Epithelial cell of proximal tubule (primary cell): ENCODE data around the gene RPGRIP1. TPM values are rescaled to one million over a fixed set of nuclear protein-coding genes. Genes with fewer than 3 reads are reported as not detected.
"Not testable (repeated sequence)": the region's sequence is repeated elsewhere in the genome, so short reads cannot be mapped to it uniquely, and the experiment has no call there.

Experiments used
- DNase-seq: peaks from one replicate; pipeline ENCODE4 v3.0.0-alpha.2; 2011; ENCODE audit warnings: low read depth
- H3K4me3 ChIP-seq: 2 replicates; pipeline ENCODE4 v1.5.1; 2011; ENCODE audit warnings: low read depth, mild to moderate bottlenecking, low read length
- total RNA-seq: library from RNA; depleted of rRNA; stranded (reverse); fragments of >200 nt; gene quantifications from 2 replicates; pipeline ENCODE4 v1.2.3, GENCODE V29; 2015
- TF ChIP-seq, protein P1 (sequence below): conservative IDR thresholded peaks from 2 replicates; pipeline ENCODE4 v1.5.1; 2012; ENCODE audit warnings: low read depth, mild to moderate bottlenecking, low read length

RPGRIP1 gene
- total RNA-seq, 1 donor from 2014 or later = not detected

DNA sequence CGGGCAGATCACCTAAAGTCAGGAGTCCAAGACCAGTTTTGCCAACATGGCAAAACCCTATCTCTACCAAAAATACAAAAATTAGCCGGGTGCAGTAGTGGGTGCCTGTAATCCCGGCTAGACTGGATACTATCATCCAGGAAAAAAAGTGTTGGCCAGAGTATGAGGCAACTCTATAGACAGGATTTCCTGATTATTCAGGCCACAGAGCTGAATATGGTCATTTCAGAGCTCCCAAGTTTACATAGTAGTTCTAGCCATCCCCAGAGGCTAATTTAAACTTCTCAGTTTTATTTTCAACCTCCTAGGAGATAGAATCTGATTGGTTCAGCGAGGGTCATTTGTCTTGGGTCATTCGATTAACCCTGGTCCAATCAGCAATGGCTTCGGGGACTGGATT is 7.3 kb downstream of the RPGRIP1 start:
- DNase-seq = no peak
- H3K4me3 ChIP-seq = no peak overlapping the region
- TF ChIP-seq, protein P1, sequence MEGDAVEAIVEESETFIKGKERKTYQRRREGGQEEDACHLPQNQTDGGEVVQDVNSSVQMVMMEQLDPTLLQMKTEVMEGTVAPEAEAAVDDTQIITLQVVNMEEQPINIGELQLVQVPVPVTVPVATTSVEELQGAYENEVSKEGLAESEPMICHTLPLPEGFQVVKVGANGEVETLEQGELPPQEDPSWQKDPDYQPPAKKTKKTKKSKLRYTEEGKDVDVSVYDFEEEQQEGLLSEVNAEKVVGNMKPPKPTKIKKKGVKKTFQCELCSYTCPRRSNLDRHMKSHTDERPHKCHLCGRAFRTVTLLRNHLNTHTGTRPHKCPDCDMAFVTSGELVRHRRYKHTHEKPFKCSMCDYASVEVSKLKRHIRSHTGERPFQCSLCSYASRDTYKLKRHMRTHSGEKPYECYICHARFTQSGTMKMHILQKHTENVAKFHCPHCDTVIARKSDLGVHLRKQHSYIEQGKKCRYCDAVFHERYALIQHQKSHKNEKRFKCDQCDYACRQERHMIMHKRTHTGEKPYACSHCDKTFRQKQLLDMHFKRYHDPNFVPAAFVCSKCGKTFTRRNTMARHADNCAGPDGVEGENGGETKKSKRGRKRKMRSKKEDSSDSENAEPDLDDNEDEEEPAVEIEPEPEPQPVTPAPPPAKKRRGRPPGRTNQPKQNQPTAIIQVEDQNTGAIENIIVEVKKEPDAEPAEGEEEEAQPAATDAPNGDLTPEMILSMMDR = no peak

DNA sequence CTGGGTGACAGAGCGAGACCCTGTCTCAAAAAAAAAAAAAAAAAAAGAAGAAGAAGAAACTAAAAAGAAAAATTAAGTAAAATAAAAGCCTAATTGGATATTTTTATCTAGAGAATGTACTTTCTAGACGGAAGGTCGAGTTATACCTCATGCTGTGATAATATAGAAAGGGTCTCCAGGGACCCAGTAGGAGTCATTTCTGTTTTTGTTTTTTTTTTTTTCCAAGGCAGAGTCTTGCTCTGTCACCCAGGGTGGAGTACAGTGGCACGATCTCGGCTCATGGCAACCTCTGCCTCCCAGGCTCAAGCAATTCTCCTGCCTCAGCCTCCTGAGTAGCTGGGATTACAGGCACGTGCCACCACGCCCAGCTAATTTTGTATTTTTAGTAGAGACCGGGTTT is 14.1 kb downstream of the RPGRIP1 start:
- not testable (repeated sequence) for H3K4me3 ChIP-seq, DNase-seq

DNA sequence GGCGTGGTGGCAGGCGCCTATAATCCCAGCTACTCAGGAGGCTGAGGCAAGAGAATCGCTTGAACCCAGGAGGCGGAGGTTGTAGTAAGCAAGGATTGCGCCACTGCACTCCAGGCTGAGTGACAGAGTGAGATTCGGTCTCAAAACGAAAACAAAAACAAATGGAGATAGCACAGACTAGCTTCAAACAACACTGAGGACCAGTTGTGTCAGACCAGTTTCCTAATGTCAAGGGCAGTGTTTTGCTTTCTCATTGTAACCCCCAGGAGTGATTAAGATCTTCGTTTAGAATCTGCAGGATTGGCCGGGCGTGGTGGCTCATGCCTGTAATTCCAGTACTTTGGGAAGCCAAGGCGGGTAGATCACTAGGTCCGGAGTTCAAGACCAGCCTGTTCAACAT is 18.5 kb downstream of the RPGRIP1 start:
- no peak overlapping the region for H3K4me3 ChIP-seq
- no peak for DNase-seq
- TF ChIP-seq, protein P1 = no peak

DNA sequence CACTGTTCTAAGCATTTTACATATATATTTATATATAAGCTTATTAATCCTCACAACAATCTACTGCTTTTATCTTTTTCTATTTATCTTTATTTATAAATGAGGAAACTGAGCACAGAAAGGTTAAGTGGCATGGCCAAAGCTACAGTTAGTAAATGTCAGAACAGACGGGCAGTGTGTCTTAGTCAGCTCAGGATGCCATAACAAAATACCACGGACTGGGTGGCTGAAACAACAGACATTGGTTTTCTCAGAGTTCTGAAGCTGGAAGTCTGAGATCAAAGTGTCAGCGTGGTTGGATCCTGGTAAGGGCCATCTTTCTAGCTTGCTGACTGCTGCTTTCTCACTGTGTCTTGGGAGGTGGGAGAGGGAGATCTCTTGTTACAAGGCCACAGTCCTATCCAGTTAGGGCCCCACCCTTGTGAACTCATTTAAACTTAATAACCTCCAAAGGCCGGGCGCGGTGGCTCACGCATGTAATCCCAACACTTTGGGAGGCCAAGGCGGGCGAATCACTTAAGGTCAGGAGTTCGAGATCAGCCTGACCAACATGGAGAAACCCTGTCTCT is 19.8 kb downstream of the RPGRIP1 start:
- H3K4me3 ChIP-seq = no peak overlapping the region
- no peak for DNase-seq
- TF ChIP-seq, protein P1 = no peak

DNA sequence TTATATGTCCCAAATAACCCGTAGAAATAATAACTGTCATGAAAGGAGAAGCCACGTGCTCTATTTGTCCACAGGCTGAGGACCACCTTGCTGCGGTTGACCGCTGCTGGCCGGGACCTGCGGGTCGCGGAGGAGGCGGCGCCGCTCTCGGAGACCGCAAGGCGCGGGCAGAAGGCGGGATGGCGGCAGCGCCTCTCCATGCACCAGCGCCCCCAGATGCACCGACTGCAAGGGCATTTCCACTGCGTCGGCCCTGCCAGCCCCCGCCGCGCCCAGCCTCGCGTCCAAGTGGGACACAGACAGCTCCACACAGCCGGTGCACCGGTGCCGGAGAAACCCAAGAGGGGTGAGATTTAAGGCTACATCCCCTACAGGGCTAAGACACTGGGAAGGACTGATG is 21.0 kb downstream of the RPGRIP1 start:
- no peak for DNase-seq
- peak overlapping the region; percentile 44 for H3K4me3 ChIP-seq
- TF ChIP-seq, protein P1 = no peak

DNA sequence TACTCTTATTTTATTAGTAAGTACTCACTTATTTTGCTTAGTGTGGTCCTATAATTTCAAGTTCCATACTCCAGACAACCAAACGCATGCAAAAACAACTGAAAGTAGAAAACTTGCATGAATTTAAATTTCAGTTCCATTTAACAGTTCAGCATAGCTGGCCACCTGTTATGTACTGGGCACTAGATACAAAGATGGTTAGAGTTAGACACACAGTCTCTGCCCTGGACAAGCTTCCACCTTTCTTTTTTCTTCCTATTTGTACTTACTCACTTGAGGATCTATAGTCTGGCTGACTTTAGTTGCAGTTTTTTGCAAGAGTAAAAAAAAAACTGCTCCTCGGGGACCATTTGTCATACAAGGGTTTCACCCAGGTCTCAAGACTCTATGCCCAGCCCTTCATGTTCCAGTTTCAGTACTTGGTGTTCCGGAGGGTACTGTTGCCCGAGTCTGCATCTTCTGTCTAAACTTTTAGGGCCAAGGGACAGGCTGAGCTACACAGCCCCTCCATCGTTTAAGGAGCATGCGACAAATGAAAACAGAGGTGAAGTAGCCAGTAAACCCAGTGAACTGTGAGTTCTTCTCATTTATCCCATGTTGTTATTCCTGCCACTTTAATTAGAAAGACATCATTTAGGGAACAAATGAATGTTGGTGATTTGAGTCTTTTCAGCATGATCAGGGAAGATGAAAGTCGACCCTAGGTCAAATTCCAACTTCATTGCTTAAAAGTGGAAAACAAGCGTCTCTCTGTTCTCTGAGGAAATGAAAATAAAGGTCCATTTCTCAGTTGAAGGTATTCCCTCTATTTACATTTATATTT is 22.3 kb downstream of the RPGRIP1 start:
- TF ChIP-seq, protein P1 = no peak
- no peak overlapping the region for H3K4me3 ChIP-seq
- DNase-seq = no peak

DNA sequence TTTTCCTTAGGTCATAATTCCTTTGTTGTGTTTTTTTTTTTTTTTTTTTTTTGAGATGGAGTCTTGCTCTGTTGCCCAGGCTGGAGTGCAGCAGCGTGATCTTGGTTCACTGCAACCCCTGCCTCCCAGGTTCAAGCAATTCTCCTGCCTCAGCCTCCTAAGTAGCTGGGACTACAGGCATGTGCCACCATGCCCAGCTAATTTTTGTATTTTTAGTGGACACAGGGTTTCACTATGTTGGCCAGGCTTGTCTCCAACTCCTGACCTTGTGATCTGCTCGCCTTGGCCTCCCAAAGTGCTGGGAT is 22.9 kb downstream of the RPGRIP1 start:
- H3K4me3 ChIP-seq, DNase-seq: not testable (repeated sequence)

DNA sequence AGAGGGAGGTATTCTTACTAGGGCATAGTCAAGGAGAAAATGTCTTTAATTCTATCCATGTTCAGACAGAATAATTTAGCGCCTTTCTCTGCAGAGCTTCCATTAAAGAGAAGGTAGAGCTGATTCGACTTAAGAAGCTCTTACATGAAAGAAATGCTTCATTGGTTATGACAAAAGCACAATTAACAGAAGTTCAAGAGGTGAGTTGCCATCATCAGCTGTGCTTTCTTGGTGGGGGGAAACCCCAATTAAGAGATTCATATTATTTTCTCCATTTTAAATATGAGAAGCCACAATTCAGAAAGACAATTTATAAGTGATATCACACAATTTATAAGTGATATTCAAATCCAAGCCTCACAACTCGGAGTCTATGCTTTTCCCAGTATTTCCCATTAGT is 27.8 kb downstream of the RPGRIP1 start:
- DNase-seq = no peak

More for the DNA sequence above, 27.8 kb downstream of the RPGRIP1 start:
- TF ChIP-seq, protein P1 = no peak
- no peak overlapping the region for H3K4me3 ChIP-seq
